Measurements from ENCODE around the gene PROSER1.

DNA sequence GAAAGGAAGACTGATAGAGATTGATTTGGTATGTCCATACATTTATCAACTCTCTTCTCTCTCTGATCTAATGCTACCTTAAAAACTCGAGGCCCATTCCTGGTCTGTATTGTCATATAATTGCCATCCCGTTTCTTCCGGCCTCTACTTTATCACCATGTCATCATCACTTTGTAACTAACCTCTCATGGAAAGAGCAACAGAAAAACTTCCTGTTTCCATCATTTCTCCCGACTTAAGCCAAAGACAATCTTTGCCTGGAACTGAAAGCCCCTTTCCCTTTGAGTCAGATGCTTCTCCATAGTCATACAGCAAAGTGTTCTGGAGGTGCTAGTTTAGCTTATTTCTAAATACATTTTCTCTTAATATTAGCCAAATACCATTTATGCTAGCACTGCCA lies 44.5 kb downstream of the PROSER1 start:
- TF ChIP-seq, protein P1, sequence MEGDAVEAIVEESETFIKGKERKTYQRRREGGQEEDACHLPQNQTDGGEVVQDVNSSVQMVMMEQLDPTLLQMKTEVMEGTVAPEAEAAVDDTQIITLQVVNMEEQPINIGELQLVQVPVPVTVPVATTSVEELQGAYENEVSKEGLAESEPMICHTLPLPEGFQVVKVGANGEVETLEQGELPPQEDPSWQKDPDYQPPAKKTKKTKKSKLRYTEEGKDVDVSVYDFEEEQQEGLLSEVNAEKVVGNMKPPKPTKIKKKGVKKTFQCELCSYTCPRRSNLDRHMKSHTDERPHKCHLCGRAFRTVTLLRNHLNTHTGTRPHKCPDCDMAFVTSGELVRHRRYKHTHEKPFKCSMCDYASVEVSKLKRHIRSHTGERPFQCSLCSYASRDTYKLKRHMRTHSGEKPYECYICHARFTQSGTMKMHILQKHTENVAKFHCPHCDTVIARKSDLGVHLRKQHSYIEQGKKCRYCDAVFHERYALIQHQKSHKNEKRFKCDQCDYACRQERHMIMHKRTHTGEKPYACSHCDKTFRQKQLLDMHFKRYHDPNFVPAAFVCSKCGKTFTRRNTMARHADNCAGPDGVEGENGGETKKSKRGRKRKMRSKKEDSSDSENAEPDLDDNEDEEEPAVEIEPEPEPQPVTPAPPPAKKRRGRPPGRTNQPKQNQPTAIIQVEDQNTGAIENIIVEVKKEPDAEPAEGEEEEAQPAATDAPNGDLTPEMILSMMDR (IDR thresholded peaks at IDR 0.05), result no peak
- TF ChIP-seq POLR2A (IDR thresholded peaks at IDR 0.05), result no peak

All from lower leg skin (tissue), 3 donors.